GM18502 (cell line): Measurements from ENCODE around the gene TMEM30A.

Experiments used
- ATAC-seq: cut with Tn5 transposase; IDR thresholded peaks from one replicate; pipeline ENCODE4 v1.9.1; 2021; ENCODE audit warnings: mild to moderate bottlenecking; ENCODE audit not compliant: unreplicated experiment, poor library complexity

TMEM30A gene

DNA sequence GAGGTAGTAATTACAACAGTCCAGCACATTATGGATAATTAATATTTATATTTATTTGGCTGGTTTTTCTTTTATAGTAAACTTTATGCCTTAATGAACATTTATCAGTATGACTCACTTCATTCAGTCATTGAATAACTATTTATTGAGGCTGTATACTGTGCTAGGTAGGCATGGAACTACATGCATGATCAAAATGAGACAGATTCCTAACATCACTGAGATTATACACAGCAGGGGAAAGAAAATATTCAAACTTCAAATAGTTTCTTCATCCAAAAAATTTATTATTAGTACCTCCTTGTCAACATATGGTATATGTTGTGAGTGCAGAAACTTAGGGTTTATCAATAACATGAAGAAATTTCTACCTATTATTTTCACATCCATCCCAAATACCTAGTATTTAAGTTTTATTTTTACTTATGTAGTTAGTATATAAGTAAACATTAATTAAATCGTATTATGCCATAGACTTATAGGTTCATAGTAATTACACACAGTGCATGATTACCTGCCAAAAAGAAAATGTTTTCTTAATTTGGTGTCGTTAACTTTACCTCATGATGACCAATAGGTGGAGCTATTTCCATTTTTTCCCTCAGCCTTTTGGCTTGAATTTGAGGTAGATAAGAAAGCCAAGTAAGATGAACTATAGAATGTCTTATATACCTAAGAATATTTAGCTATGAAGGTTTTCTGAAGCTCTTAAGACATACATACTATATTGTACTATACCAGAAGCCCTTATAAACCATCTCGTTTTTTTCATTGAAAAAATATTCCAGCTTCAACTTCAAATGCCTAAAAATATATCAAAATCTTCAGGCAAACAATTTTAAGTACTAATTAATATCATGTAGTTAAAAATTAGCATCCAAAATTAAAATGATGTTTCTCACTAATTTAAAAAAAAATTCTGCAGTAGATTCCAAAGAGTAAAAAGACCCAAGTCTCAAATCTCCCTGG is 12.5 kb upstream of the TMEM30A start:
- ATAC-seq: peak; percentile 84

DNA sequence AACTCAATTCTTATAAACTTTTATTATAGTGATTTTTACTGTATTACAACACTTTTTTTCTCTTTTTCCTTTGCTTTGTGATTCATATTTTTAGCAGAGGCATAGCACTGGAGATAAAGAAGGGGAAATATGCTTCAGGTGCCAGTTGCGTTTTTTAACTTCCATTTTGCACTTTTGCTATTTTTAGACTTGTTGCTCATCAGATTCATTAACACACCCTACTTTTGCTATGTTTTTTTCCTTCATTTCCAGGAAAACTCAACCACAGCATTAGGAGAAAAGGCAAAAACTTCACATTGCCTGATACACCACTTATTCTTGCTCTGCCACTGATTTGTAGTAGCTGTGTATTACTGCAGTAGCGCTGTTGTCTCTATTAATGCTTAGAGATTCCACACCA is 8.0 kb upstream of the TMEM30A start:
- ATAC-seq: no peak

DNA sequence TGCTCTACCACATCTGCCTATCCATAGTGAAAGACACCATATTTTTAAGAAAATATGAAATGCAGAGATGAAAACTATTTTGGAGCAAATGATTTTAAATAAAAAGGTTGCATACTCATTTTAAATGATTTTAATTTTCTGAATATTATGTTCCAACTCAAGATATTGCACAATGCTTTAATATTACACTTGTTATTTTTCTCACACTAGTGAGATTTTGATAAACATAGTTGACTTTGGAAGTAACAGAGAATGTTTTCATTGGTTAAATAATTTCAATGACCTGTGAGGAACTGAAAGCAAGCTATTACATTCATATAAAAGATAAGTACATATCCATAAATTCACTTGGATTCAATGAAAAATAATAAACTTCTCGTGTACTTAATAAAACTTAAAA is 7.2 kb upstream of the TMEM30A start:
- no peak for ATAC-seq

DNA sequence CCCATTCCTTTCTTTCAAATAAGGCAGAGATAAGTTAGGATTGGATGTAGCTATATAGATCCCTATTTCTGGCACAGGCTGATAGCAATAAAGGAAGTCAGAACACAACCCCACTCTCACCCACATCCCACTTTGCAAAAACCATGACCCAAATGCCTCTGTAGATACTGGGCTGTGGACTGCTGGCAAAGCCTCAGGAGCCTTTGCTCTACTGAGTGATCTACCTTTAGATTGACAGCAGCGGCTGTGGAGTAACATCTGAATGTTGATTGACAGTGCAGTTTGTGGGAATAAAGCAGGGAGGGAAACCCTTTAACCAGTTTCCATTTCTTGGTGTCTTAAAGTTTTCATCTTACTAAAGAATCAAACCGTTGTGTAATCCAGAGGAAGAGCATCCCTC is 6.7 kb upstream of the TMEM30A start:
- no peak for ATAC-seq

DNA sequence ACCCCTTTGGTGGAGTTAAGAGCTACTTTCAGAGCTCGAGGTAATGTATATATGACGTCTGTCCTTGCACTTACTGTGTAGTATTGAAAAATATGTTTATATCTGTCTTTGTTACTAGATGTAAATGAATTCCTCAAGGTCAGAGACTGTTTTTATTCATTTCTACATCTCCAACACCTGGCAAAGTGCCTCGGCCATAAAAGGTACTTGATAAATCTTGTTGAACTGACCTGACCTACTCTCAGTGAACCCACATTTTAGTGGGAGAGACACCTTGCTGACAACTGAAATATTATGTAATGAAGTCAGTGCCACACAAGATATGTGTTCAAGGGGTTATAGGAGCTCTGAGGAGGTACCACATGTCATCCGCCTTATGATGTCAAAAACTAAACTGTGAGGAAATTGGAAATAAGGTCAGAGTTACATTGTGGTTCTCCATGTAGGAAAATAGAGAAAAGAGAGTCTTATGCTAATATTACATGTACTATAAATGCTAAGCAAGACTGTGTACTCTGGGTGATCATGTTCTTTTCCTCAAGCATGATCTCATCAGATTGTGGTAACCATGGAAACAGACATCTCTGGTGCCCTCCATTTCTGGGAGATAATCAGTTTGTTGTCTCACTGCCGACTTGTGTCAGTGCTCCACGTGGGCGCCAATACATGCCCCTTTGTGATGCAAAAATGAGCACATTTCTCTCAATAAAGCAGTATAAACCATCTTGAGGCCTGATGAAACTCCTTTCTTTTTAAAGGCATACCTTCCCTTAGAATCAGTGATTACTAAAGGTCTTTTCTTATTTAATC is 5.7 kb upstream of the TMEM30A start:
- no peak for ATAC-seq

DNA sequence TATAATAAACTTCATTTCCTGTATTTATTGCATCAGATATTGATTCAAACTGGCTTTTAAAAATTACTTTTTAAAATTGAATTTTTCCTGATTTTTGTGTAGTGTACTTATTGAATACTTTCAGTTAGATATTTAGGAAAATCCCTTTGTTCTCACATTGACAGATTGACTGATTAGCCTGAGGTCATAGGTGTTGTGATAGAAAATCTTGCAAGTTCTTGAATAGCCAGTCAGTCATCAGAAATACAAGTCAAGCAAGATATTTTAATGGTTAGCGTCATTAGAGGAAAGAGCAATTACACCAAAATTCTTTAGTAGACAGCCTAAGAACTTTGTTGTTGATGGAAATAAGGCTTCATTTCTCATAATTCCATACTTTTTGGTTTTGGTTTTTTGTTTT is 3.4 kb upstream of the TMEM30A start:
- ATAC-seq: no peak

DNA sequence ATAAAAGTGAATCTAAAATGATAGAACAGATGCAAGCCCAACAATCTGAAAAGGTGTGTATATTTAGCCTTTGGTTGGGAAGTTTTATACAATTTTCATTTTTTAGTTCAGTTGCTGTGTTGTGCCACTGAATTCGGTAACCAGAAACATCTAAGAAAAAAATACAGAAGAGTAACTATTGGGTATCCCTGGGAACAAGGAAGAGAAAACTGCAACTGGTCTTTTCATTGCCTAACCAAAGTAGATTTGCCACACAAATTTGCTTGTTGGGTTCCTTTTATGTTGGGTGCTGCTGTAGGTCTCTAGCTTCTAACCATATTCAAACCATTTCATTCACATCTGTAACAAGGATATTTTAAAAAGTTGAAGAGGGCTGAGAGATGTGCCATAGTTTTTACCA is 2.8 kb upstream of the TMEM30A start:
- no peak for ATAC-seq

DNA sequence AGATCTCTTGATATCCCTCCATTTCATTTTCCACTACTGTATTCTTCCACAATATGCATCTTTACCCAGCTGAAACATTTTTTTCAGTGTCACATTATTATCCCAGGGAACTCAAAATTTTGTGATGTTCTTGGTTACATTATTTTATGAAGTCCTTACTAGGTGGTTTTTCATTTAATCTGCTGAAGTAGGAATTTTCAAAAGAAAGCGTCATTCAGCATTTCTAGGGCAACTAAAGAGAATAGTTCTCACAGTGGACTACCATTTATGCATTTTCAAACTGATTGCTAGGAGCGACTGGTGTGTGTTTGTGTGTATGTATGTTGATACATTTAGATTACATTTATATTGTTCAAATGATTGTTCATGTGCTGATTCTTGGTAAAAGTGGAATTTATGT is 2.4 kb upstream of the TMEM30A start:
- ATAC-seq: no peak

DNA sequence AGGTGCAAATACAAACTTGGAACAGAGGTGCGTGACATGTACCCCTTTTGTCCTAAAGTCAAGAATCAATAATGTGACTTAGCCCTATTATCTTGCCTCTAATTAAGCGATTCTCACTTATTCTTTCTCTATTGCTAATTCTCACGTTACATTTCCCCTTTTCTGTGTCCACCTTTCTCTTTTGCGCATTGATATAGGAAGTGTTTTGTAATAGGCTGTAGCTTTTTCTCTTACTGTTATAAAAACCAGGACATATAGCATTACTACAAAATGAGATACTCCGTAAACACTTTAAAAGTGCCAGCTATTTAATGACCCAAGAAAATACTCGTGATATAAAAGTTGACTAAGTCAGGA is 669 bp upstream of the TMEM30A start:
- ATAC-seq: peak; percentile 3

DNA sequence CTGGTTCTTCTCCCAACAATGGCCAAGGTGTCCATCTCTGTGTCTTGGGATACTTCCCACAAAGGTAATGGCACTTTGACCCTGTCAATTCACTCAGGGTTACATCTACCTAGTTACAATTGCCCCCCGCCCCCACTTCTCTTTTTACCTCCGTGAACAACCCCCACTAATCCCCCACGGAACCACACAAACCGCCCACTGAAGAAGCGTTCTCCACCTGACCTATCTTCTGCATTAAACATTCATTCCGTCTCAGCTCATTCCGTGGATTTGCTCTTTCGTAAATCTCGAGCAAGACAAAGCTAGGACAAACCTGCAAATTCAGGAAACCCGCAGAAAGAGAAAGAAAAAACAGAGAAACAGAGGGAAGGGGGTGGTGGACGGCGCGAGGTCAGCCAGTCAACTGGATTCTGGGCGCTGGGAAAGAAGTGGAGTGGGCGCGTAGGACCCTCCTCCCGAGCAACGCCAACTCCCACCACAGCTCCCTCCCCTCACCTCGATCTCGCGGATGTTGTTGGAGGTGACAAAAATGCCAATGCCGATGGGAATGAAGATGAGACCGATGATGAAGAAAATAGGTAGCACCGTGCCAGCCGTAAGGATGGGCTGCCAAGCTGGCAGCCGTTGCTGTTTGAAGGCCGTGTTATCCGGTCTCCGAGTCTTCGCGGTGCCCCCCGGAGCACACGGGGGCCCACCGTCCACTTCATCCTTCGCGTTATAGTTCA is 523 bp downstream of the TMEM30A start:
- peak; percentile 30 for ATAC-seq

DNA sequence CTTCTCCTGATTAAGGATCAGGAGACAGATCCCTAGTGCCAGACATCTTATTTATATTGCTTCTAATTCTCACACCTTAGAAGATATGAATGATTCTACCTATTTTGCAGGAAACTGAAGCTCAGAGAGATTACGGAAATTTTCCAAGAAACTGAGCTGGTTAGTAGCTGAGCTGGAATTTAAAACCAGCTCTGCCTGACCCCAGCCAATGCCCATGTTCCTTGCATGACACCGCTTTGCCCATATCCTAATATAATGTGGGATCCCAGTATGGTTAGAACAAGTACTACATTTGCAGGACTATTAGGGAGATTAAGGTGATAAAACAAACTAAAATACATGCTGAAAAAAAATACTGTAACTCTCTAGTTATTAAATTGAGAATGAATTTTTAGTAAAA is 1.9 kb downstream of the TMEM30A start:
- no peak for ATAC-seq

DNA sequence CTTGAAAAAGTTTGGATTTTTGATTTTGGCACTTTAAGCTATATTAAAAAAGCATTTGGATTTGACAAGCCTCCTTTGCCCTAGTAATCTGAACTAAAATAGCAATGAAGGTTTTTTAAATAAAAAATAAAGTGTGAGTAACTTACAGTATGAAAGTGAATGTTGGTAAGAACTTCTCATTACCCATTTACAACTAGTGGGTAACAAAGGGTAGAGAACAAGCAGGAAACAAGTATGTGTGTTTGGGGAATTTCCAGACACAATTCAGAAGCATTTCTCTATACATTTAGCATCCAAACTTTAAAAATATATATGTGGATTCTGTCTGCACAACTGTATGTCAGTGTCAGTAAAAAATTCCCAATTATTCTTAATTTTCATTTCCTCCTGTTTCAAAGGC is 2.9 kb downstream of the TMEM30A start:
- ATAC-seq: peak; percentile 12

DNA sequence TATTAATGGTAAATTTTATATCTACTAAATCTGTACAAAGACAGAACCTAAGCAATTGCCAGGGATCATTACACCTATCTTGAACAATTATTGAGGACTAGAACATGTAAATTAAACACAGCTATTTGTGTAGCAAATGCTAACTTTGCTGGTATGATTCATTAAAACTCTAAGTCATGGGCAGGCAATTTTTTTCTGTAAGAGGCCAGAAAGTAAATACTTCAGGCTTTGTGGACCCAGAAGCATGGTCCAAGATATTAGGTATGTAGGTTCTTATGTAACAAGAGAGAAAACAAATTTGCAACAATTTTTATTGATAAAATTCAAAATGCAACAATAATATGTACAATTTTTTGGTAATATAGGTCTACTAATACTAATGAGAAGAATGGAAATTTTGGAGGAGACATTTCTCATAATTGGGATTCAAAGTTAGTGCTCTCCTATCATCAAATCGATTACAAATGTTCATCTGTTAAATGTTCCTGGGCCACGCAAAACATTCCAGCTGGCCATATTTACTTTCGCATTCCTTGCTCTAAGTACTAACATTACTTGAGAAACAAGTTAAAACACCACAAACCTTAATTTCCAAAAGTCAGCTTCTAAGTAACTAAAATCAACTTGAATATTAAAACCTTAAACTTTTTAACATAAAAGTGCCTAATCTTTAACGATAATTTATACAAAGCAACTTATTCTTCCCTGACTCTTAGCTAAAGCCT is 4.3 kb downstream of the TMEM30A start:
- no peak for ATAC-seq

DNA sequence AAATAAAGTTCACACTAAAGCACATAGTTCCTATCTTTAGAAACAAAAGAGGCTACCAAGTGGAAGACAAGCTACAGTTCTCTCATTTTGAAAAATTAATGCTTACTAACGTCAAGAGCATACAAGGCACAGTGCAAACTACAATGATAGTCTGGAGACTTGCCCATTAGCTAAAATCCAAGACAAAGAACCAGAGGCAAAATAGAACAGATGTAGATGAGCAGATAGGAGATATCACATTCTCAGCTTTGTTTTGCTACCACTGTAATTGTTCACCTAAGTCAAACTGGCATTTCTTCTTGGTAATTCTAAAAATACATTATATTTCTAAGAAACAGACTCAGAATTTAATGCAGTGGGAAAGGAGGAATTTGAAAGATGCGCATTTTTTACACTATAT is 5.2 kb downstream of the TMEM30A start:
- no peak for ATAC-seq

DNA sequence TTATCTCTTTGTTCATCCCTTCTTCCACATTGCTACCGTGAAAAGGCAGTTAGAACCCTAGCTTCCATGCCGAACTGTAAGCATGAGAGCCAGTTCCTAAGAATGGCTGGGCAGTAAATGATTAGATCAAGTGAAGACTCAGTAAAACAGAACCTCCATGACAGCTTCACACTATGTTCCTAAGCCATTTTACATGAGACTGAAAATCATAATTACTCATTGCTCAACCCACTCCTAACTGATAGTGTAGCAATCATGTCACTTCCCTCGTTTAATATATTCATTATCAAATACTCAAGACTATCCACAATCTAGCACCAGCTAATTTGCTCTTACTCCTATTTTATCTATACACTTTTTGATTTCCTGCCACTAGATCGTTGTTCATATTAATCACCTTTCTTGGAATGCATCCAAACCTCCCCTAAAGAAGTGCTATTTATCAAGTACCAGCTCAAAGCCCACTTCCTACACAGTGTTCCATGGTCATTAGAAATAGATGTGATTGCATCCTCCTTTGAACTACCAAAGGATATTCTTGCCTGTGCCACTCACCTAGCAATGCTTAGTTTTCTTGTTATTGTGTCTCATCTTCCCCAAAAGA is 6.0 kb downstream of the TMEM30A start:
- ATAC-seq: no peak

DNA sequence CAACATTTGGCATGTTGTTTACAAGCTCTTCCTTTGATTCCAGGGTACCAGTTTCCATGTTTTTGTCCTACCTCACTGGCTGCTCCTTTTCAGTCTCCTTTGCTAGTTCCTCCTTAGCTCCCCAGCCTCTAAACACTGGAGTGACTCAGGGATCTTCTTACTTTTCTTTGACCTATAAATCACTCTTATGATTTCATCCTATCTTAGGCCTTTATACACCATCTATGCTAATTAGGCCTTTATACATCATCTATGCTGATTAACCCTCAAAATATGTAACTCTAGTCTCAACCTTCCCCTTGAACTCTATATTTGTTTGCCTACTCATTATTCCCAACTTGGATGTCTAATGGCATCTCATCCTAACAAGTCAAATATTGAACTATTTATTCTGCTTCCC is 9.5 kb downstream of the TMEM30A start:
- ATAC-seq: no peak

DNA sequence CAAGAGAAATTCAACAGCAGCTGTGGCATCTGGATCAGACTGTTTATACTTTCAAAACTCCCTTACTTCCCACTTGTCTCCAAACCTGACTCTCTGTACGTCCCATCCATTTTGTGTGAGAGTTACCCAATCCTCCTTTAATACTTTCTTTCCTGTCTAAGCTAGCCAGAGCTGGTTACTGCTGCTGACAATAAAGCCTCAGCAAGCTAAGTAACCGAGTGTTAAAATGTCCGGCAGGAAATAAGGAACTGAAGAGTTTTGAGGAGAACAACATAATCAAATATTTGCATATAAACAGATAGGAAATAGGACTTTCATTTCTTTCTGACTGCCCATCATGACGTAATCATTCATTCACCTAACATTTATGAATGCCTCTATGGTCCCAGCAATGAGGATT is 11.6 kb downstream of the TMEM30A start:
- ATAC-seq: no peak

DNA sequence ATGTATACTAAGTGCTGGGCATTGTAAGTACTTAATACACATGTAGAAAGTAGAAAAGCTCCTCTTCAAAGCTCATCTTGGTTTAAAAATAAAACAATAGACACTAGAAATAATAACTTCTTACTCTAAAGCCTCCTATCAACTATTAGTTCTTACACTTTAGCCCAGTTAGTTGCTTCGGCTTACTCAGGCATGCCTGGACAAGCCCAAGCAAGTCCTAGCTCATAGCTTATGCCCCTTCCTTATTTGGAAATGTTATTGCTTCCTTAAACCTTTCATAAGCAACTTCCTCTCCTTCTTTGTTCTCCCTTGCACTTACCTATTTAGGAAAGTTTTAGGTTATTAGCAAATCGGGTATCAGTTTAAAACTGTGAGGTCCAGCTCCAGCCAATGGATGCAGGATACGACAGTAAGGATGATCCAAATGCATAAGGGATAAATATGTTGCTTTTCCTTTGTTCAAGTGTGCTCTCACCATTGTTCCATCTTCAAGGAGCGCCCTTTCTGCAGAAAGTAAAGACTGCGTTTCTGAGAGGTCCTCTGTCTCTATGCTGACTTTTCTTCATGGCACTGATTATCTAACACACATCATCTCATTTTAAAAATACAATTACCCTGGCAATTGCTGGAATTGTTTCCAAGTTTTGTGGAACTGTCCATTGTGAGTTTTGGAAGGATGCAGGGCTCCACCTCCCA is 12.3 kb downstream of the TMEM30A start:
- ATAC-seq: no peak

DNA sequence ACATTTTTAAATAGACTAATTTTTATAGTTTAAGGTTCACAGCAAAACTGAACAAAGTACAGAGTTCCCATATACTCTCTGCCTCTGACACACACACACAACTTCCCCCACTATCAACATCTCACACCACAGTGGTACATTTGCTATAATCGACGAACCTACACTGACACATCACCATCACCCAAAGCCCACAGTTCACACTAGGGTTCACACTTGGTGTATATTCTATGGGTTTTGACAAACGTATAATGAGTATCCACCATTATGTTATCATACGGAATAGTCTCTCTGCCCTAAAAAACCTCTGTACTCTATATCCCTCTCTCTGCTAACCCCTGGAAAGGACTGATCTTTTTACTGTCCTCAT is 15.6 kb downstream of the TMEM30A start:
- ATAC-seq: no peak
